Measurements from ENCODE around the gene MUC5B.

DNA sequence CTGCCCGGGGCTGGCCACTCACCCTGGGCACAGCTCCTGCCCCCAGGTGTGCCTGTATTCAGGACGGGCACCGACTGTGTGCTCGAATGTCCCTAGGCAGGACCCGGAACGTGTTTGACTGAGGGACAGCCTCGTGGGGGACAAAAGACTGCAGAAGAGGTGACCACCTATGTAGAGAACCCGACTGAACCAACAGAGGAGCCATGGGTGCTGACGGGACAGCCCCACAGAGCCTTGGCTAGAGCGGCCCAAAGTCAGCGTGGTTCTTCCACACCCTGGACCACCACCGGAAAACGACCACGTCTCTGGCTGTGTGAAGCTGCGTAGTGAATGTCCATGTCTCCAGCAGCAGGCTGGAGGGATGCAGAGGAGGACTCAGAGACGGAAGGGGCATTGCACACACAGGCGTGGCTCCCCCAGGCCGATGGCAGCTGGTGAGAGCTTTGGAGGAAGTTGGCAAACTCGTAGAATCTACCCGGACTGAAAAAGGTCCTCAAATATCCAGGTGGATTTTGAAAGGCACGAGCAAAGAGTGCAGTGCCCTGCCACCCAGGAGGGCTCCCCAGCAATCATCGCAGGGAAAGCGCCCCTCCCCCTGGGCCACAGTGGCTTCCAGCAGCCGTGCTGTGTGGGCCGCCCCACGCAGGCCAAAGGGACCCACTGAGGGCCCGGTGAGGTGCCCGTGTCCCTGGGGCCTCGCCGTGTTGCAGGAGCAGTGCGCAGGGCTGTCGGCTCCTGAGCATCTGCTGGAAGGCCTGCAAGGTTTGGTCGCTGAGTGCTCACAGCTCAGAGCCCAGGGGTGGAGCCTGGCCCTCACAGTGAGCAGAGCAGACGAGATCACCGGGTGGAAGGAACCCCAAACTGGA, 17.5 kb upstream of the MUC5B start:
- TF ChIP-seq POLR2A (IDR thresholded peaks at IDR 0.05) (no peak), CTCF (IDR thresholded peaks at IDR 0.05) (no peak)
